Cardiac muscle cell (in vitro differentiated cells and primary cell): ENCODE results near the gene MAPT. TPM values are rescaled to one million over a fixed set of nuclear protein-coding genes. Genes with fewer than 3 reads are reported as not detected.
A peak's percentile ranks its signal among the peaks of the same experiment; 100 is the strongest.

Source experiments
- DNase-seq, 2 donors: peaks; one replicate each; pipeline versions ENCODE4 v3.0.0 to v3.0.0-alpha.2; 2010 to 2017; ENCODE audit warnings: low read depth in 1 of 2, low spot score in 1 of 2
- H3K27ac ChIP-seq: fragments of 200-600 bp; sonication (generic); 2 replicates; pipeline ENCODE4 v1.5.1; 2016
- H3K27me3 ChIP-seq: fragments of 200-600 bp; sonication (generic); 2 replicates; pipeline ENCODE4 v1.6.0; 2016; ENCODE audit warnings: control low read depth
- H3K36me3 ChIP-seq: fragments of 200-600 bp; sonication (generic); 2 replicates; pipeline ENCODE4 v1.5.1; 2016; ENCODE audit warnings: control low read depth
- H3K4me1 ChIP-seq: fragments of 200-600 bp; sonication (generic); 2 replicates; pipeline ENCODE4 v1.8.1; 2017; ENCODE audit warnings: low read depth, mild to moderate bottlenecking, mixed run types
- H3K4me3 ChIP-seq: fragments of 200-600 bp; sonication (generic); 2 replicates; pipeline ENCODE4 v1.5.1; 2016; ENCODE audit warnings: mild to moderate bottlenecking
- H3K9me3 ChIP-seq: fragments of 200-600 bp; sonication (generic); 2 replicates; pipeline ENCODE4 v1.5.1; 2017; ENCODE audit warnings: low read depth, mild to moderate bottlenecking, control low read depth
- polyA plus RNA-seq: library from polyadenylated mRNA; unstranded; fragments of >200 nt; fragmentation: Nextera tagmentation; extraction: Ambion mirVana; gene quantifications from 2 replicates; pipeline ENCODE4 v1.2.1, GENCODE V29; 2016
- total RNA-seq: library from RNA; depleted of rRNA; stranded (reverse); fragments of >200 nt; gene quantifications from 2 replicates; pipeline ENCODE4 v1.2.3, GENCODE V29; 2016
- TF ChIP-seq, protein P1 (sequence below): IDR thresholded peaks from 2 replicates; pipeline ENCODE4 v1.5.1; 2012; ENCODE audit warnings: low read depth, mild to moderate bottlenecking, low read length

MAPT gene
- total and polyA plus RNA-seq, 2 experiments from 2014 or later, result 1.3 to 1.9 TPM

- Histone ChIP-seq H3K4me3 (no peak overlapping the region), H3K36me3 (peaks cover 48% of the 10 kb centered on the region), H3K27ac (peak overlapping the region; percentile 55), H3K9me3 (no peaks in the 10 kb centered on the region), H3K4me1 (no peaks in the 10 kb centered on the region), H3K27me3 (no peaks in the 10 kb centered on the region)
- DNase-seq, result no peak
- TF ChIP-seq, protein P1, sequence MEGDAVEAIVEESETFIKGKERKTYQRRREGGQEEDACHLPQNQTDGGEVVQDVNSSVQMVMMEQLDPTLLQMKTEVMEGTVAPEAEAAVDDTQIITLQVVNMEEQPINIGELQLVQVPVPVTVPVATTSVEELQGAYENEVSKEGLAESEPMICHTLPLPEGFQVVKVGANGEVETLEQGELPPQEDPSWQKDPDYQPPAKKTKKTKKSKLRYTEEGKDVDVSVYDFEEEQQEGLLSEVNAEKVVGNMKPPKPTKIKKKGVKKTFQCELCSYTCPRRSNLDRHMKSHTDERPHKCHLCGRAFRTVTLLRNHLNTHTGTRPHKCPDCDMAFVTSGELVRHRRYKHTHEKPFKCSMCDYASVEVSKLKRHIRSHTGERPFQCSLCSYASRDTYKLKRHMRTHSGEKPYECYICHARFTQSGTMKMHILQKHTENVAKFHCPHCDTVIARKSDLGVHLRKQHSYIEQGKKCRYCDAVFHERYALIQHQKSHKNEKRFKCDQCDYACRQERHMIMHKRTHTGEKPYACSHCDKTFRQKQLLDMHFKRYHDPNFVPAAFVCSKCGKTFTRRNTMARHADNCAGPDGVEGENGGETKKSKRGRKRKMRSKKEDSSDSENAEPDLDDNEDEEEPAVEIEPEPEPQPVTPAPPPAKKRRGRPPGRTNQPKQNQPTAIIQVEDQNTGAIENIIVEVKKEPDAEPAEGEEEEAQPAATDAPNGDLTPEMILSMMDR, result no peak
These were observed 150.6 kb downstream of the MAPT start for GRCh38 chr17:46044989-46045388.

- H3K36me3 ChIP-seq, result peaks cover 49% of the 10 kb centered on the region
- no peaks in the 10 kb centered on the region for H3K27me3 ChIP-seq
- H3K4me1 ChIP-seq, result no peaks in the 10 kb centered on the region
- peak in 1 of 2 donors; percentile 24 for DNase-seq
- TF ChIP-seq, protein P1, result no peak
- no peak overlapping the region for H3K4me3 ChIP-seq
- peak overlapping the region; percentile 78 for H3K27ac ChIP-seq
- no peaks in the 10 kb centered on the region for H3K9me3 ChIP-seq
These were observed 151.3 kb downstream of the MAPT start for GRCh38 chr17:46045639-46046038.

DNA sequence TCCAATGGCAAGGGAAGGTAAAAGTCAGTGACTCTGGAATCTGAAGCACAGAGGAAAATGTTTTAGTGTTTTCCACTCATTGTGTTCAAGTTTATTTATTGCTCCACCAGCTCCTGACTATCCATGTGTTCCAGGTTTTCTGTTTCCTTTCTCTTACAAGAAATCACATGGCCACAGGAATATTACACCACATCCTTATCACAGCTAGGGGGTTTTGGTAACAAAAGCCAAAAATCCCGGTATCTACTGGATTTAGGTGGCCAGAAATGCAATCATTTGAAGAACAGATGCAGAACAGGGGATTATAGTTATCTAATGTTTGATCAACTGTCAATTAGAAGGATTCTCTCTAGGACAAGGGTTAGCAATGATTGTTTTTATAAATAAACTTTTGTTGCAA, 152.6 kb downstream of the MAPT start:
- H3K27me3 ChIP-seq, result no peaks in the 10 kb centered on the region
- TF ChIP-seq, protein P1, result no peak
- no peaks in the 10 kb centered on the region for H3K4me1 ChIP-seq
- H3K4me3 ChIP-seq, result no peak overlapping the region
- peak in 1 of 2 donors; percentile 81 for DNase-seq
- H3K36me3 ChIP-seq, result peaks cover 40% of the 10 kb centered on the region
- no peaks in the 10 kb centered on the region for H3K9me3 ChIP-seq
- peak overlapping the region; percentile 53 for H3K27ac ChIP-seq

- no peak for DNase-seq
- Histone ChIP-seq H3K27me3 (no peaks in the 10 kb centered on the region), H3K4me3 (no peak overlapping the region), H3K36me3 (peaks cover 36% of the 10 kb centered on the region), H3K4me1 (no peaks in the 10 kb centered on the region), H3K27ac (no peak overlapping the region), H3K9me3 (no peaks in the 10 kb centered on the region)
- TF ChIP-seq, protein P1, result no peak
These were observed 153.0 kb downstream of the MAPT start for GRCh38 chr17:46047398-46047797.

DNA sequence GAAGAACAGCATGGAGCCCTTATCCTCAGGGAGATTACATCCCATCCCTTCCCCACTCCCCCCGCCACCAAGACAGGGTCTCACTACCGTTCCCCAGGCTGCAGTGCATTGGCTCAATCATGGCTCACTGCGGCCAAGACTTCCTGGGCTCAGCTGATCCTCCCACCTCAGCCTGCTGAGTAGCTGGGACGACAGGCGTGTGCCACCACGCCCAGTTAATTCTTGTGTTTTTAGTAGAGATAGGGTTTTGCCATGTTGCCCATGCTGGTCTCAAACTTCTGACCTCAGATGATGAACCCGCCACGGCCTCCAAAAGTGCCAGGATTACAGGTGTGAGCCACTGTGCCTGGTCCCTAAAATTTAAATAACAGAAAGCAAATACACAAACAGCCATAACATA, 153.5 kb downstream of the MAPT start:
- Histone ChIP-seq H3K4me3 (no peak overlapping the region), H3K27ac (no peak overlapping the region), H3K27me3 (no peaks in the 10 kb centered on the region), H3K9me3 (no peaks in the 10 kb centered on the region), H3K4me1 (no peaks in the 10 kb centered on the region), H3K36me3 (peaks cover 33% of the 10 kb centered on the region)
- no peak for DNase-seq
- TF ChIP-seq, protein P1, result no peak

DNA sequence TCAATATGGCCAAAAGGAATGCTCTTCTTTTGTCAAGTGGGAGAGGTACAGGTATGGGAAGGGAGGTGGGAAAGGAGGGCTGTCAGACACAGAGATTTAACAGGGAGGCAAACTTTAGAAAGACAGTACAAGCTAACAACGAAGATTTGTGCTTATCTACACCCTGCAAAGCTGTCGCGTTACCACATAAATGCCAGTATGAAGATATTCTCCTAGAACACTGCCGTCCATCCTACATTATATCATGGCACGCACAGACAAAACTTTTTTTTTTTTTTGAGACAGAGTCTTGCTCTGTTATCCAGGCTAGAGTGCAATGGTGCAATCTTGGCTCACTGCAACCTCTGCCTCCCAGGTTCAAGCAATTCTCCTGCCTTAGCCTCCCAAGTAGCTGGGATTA, 155.3 kb downstream of the MAPT start:
- peaks cover 27% of the 10 kb centered on the region for H3K36me3 ChIP-seq
- no peaks in the 10 kb centered on the region for H3K4me1 ChIP-seq
- H3K4me3 ChIP-seq, result no peak overlapping the region
- H3K27me3 ChIP-seq, result no peaks in the 10 kb centered on the region
- no peaks in the 10 kb centered on the region for H3K9me3 ChIP-seq
- no peak for DNase-seq
- TF ChIP-seq, protein P1, result no peak
- peak overlapping the region; percentile 20 for H3K27ac ChIP-seq
